ENCODE results near the gene LPGAT1.

GRCh38 chr1:211811126-211811525 is 19.4 kb downstream of the LPGAT1 start:
- TF ChIP-seq, protein P1, sequence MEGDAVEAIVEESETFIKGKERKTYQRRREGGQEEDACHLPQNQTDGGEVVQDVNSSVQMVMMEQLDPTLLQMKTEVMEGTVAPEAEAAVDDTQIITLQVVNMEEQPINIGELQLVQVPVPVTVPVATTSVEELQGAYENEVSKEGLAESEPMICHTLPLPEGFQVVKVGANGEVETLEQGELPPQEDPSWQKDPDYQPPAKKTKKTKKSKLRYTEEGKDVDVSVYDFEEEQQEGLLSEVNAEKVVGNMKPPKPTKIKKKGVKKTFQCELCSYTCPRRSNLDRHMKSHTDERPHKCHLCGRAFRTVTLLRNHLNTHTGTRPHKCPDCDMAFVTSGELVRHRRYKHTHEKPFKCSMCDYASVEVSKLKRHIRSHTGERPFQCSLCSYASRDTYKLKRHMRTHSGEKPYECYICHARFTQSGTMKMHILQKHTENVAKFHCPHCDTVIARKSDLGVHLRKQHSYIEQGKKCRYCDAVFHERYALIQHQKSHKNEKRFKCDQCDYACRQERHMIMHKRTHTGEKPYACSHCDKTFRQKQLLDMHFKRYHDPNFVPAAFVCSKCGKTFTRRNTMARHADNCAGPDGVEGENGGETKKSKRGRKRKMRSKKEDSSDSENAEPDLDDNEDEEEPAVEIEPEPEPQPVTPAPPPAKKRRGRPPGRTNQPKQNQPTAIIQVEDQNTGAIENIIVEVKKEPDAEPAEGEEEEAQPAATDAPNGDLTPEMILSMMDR (IDR thresholded peaks at IDR 0.05): no peak
- TF ChIP-seq POLR2A (IDR thresholded peaks at IDR 0.05): no peak
